Psoas muscle (tissue), 8 donors: ENCODE results near the gene C15orf39. TPM values are rescaled to one million over a fixed set of nuclear protein-coding genes. Genes with fewer than 3 reads are reported as not detected.

Experiments used
- ATAC-seq, 4 donors: fragments of 200-7000 bp; cut with Tn5 transposase; one replicate each; pipeline ENCODE4 v1.9.1; 2020; ENCODE audit warnings: moderate library complexity in 3 of 4, mild to moderate bottlenecking in 2 of 4
- DNase-seq, 2 donors: peaks; one replicate each; pipeline ENCODE4 v3.0.0-alpha.2; 2020
- H3K27ac ChIP-seq: fragments of 200-600 bp; one replicate; pipeline ENCODE4 v1.8.0; 2022
- H3K27me3 ChIP-seq, 3 donors: fragments of 200-600 bp in 1 of 3; one replicate each; pipeline versions ENCODE4 v1.6.1 to v1.8.0; 2013 to 2022; ENCODE audit warnings: low read length in 2 of 3, mild to moderate bottlenecking in 2 of 3, moderate library complexity in 1 of 3; ENCODE audit not compliant: insufficient read depth in 3 of 3
- H3K36me3 ChIP-seq, 2 donors: fragments of 200-600 bp in 1 of 2; one replicate each; pipeline versions ENCODE4 v1.6.1 to v1.8.0; 2013 to 2022; ENCODE audit warnings: low read depth in 1 of 2, mild to moderate bottlenecking in 1 of 2, moderate library complexity in 1 of 2; ENCODE audit not compliant: insufficient read depth in 1 of 2
- H3K4me1 ChIP-seq: fragments of 200-600 bp; one replicate; pipeline ENCODE4 v1.8.0; 2022
- H3K4me3 ChIP-seq: fragments of 200-600 bp; one replicate; pipeline ENCODE4 v1.8.0; 2022; ENCODE audit warnings: mild to moderate bottlenecking
- H3K9me3 ChIP-seq: fragments of 200-600 bp; one replicate; pipeline ENCODE4 v1.8.0; 2022
- CTCF ChIP-seq: fragments of 200-600 bp; IDR thresholded peaks from one replicate; pipeline ENCODE4 v1.8.0; 2022; ENCODE audit warnings: antibody characterized with exemption
- WGBS, 3 donors: extraction: QIAGEN DNeasy Blood & Tissue Kit; methylation state at CpG; one replicate each; pipeline versions ENCODE4 v1.1.6 to v1.1.7; 2013; 5-methylcytosine and 5-hydroxymethylcytosine counted together
- intact Hi-C, 2 donors: fragments of 100-400 bp; cut with DNase I; formaldehyde crosslinking; loops; one replicate each; pipeline versions ENCODE4 v1.11.0 to v1.14.2; 2022
- polyA plus RNA-seq, 3 donors: library from polyadenylated mRNA; stranded (reverse); fragments of 200-250 nt; gene quantifications; one replicate each; pipeline ENCODE4 v1.2.3, GENCODE V29; 2013
- total RNA-seq, 4 donors: library from RNA; stranded (reverse); fragmentation: NEBNext Ultra II Directional in 2 of 4; extraction: Animal tissue kit (Norgen Biotek cat#: 25700) in 2 of 4; gene quantifications; one replicate each; pipeline versions ENCODE4 v1.2.1 to v1.2.4, GENCODE V29; 2021 to 2023
- donor health status: healthy with polysubstance abuse.
- donor health status: DM: no; HTN: no; CAD: no; lungs with moderate emphysema.
- donor health status: Bipolar disorder and iron deficiency.
- donor health status: healthy.
- donor health status: DM: yes; HTN: yes; CAD: no.
- donor health status: DM: no; HTN: no; CAD: no.
- donor health status: DM: no; HTN: no; CAD: no.
- donor health status: DM: yes; HTN: yes; CAD: no.

Gene C15orf39
- total and polyA plus RNA-seq, 7 donors = 2.5 to 4.6 (median 4.0) TPM

- Histone ChIP-seq H3K4me3 (no peak overlapping the region), H3K36me3 (no peaks in the 10 kb centered on the region), H3K9me3 (no peaks in the 10 kb centered on the region), H3K27ac (no peak overlapping the region), H3K4me1 (no peaks in the 10 kb centered on the region), H3K27me3 (no peaks in the 10 kb centered on the region)
- TF ChIP-seq CTCF = no peak
- no peak for DNase-seq
- 68 to 78% (median 76%) methylated on average over 5 of the region's 5 CpGs for WGBS, 3 donors
- intact Hi-C loops = no loop called here
- no peak for ATAC-seq
Measured at GRCh38 chr15:75167588-75168350, 33.9 kb upstream of the C15orf39 start.

- ATAC-seq = no peak
- intact Hi-C loops = no loop called here
- DNase-seq = no peak
- 72 to 83% (median 82%) methylated on average over 4 of the region's 4 CpGs for WGBS, 3 donors
- H3K9me3 ChIP-seq = no peaks in the 10 kb centered on the region
- no peaks in the 10 kb centered on the region for H3K4me1 ChIP-seq
- TF ChIP-seq CTCF = no peak
- H3K36me3 ChIP-seq = no peaks in the 10 kb centered on the region
- H3K4me3 ChIP-seq = no peak overlapping the region
- no peaks in the 10 kb centered on the region for H3K27me3 ChIP-seq
- H3K27ac ChIP-seq = no peak overlapping the region
Measured at GRCh38 chr15:75168374-75168773, 33.3 kb upstream of the C15orf39 start.

GRCh38 chr15:75170203-75170602 lies 31.5 kb upstream of the C15orf39 start:
- no peak for DNase-seq
- Histone ChIP-seq H3K9me3 (no peaks in the 10 kb centered on the region), H3K4me3 (no peak overlapping the region), H3K4me1 (no peaks in the 10 kb centered on the region), H3K27ac (no peak overlapping the region), H3K36me3 (no peaks in the 10 kb centered on the region), H3K27me3 (no peaks in the 10 kb centered on the region)
- TF ChIP-seq CTCF = no peak
- intact Hi-C loops = no loop called here
- no peak for ATAC-seq
- 100% methylated on average over 1 of the region's 1 CpG for WGBS, 3 donors

- Histone ChIP-seq H3K9me3 (no peaks in the 10 kb centered on the region), H3K4me3 (no peak overlapping the region), H3K27ac (no peak overlapping the region), H3K4me1 (no peaks in the 10 kb centered on the region), H3K27me3 (no peaks in the 10 kb centered on the region), H3K36me3 (no peaks in the 10 kb centered on the region)
- no peak for TF ChIP-seq CTCF
- intact Hi-C loops = no loop called here
- DNase-seq = no peak
- WGBS, 3 donors = 79 to 85% (median 80%) methylated on average over 6 of the region's 6 CpGs
- ATAC-seq = no peak
Measured at GRCh38 chr15:75170711-75171341, 30.9 kb upstream of the C15orf39 start.
